Measurements from ENCODE around the gene ADGRG3.

GRCh38 chr16:57657228-57657627, 10.9 kb upstream of the ADGRG3 start:
- no peak for TF ChIP-seq CREB5 (CRISPR knock-in tag; IDR thresholded peaks at IDR 0.05; ENCODE audit: low read depth)
- no peak for TF ChIP-seq ESRRG (CRISPR knock-in tag; IDR thresholded peaks at IDR 0.05)
- TF ChIP-seq ARNTL (CRISPR knock-in tag; IDR thresholded peaks at IDR 0.05; ENCODE audit: borderline replicate concordance, low read depth), result no peak
- no peak for TF ChIP-seq ZNF70 (CRISPR knock-in tag; IDR thresholded peaks at IDR 0.05)
